ENCODE measurements around the gene KY. TPM values are rescaled to one million over a fixed set of nuclear protein-coding genes. Genes with fewer than 3 reads are reported as not detected.

Gene KY
- total RNA-seq, 2 experiments from 2014 or later: not detected

DNA sequence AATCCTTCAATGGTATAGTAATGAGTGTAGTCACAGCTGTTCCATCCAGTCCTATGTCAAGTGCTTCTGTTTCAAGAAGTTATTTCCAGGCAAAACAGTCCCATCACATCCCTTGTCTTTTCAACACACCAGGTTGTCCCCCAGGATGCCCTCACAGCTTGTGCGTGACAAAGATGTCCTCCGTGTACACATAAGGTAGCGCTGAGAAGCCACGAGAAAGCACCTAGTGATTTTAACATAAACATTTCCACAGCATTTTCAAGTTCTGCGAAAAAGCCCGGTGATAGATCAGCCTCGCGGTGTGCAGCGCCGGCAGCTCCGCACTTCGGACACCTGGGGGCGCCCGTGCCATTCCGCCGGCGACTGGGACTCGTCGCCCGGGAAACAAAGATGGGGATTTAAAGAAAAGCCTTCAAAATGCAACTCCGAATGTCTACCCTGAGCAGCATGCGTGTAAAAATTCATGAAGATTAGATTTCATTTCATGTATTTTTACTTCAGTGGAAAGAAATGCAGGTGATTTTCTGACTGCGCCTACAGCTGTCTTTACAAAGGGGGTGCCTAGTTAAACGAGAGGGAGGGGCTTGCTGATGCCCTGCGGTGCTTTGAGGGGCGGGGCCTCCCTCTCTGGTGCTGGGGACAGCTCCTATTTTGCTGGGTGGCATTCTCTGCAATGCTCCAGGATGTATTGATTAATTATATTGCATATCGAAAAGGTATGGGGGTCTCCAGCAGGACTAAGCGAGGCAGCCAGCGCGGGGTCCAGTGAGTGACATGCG, 49.9 kb downstream of the KY start:
- no peaks in the 10 kb centered on the region for H3K9me2 ChIP-seq (ENCODE audit: insufficient read depth, low read length)
- no peak overlapping the region for H3K4me2 ChIP-seq (ENCODE audit: low read length)
- intact Hi-C loops (cut with micrococcal nuclease; ENCODE audit: unreplicated experiment): loop anchor here (2.0 to 10.0 kb wide), 3 partner anchors 40 to 154 kb away; no protein-coding TSS in a partner anchor
- no peak overlapping the region for H3K27ac ChIP-seq (ENCODE audit: low read depth, low read length, poor library complexity, severe bottlenecking)
- H3K79me2 ChIP-seq (ENCODE audit: insufficient read depth, low read depth, low read length): no peaks in the 10 kb centered on the region
- H3K4me1 ChIP-seq (ENCODE audit: insufficient read depth, low read length, poor library complexity, severe bottlenecking): no peaks in the 10 kb centered on the region
- no TSS peak for BruUV-seq (replicated peaks)
- no peaks in the 10 kb centered on the region for H3K36me3 ChIP-seq (ENCODE audit: insufficient read depth, low read length)
- no peak overlapping the region for H3K4me3 ChIP-seq (ENCODE audit: low read depth, low read length, poor library complexity, severe bottlenecking)
- POLR2A ChIA-PET: interaction anchor here (0.6 kb wide), 2 partner anchors 17 to 678 kb away, joined by 3 read pairs; no protein-coding TSS in a partner anchor
- H4K20me1 ChIP-seq (ENCODE audit: insufficient read depth, low read length): no peaks in the 10 kb centered on the region
- peak; percentile 57 for DNase-seq (ENCODE audit: low spot score)
- TF ChIP-seq, protein P1, sequence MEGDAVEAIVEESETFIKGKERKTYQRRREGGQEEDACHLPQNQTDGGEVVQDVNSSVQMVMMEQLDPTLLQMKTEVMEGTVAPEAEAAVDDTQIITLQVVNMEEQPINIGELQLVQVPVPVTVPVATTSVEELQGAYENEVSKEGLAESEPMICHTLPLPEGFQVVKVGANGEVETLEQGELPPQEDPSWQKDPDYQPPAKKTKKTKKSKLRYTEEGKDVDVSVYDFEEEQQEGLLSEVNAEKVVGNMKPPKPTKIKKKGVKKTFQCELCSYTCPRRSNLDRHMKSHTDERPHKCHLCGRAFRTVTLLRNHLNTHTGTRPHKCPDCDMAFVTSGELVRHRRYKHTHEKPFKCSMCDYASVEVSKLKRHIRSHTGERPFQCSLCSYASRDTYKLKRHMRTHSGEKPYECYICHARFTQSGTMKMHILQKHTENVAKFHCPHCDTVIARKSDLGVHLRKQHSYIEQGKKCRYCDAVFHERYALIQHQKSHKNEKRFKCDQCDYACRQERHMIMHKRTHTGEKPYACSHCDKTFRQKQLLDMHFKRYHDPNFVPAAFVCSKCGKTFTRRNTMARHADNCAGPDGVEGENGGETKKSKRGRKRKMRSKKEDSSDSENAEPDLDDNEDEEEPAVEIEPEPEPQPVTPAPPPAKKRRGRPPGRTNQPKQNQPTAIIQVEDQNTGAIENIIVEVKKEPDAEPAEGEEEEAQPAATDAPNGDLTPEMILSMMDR (conservative IDR thresholded peaks at IDR 0.05; ENCODE audit: low read length): peak; percentile 95
- TF ChIP-seq EZH2phosphoT487 (IDR thresholded peaks at IDR 0.05; ENCODE audit: borderline replicate concordance, low read depth, low read length): no peak
- no peaks in the 10 kb centered on the region for H3K9me3 ChIP-seq (ENCODE audit: low read length)
- peak overlapping the region; percentile 36; the same call in 1 of the 2 replicates for H2AFZ ChIP-seq (ENCODE audit: low read length)
- CTCF ChIA-PET (ENCODE audit: unreplicated experiment): interaction anchor here (0.5 kb wide), 1 partner anchor 220 kb away, joined by 3 read pairs; no protein-coding TSS in a partner anchor

DNA sequence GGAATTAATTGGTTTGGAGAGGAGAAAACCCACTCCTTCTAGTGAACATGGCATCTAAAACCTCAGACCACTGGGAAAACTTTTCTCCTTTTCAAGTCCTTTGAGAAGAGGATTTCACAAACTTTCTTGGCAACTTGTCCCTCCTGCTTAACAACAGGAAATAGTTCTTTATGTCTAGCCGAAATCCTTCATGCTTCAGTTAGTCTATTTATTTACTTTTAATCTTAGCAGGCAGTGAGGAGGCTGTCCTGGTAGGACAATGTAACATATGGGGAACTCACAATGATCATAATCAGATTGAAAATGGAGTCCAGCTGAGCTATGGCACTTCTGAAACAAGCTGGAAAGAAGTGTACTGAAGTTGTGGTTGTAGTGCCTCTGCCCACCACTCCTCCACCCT, 50.6 kb downstream of the KY start:
- no peaks in the 10 kb centered on the region for H4K20me1 ChIP-seq (ENCODE audit: insufficient read depth, low read length)
- no peaks in the 10 kb centered on the region for H3K79me2 ChIP-seq (ENCODE audit: insufficient read depth, low read depth, low read length)
- H3K36me3 ChIP-seq (ENCODE audit: insufficient read depth, low read length): no peaks in the 10 kb centered on the region
- no TSS peak for BruUV-seq (replicated peaks)
- H3K9me3 ChIP-seq (ENCODE audit: low read length): no peaks in the 10 kb centered on the region
- no peak overlapping the region for H2AFZ ChIP-seq (ENCODE audit: low read length)
- H3K4me2 ChIP-seq (ENCODE audit: low read length): no peak overlapping the region
- no peak for DNase-seq (ENCODE audit: low spot score)
- ChIA-PET POLR2A (interaction anchor here (0.6 kb wide), 1 partner anchor 678 kb away, joined by 3 read pairs; no protein-coding TSS in a partner anchor), CTCF (ENCODE audit: unreplicated experiment) (no interaction called here)
- intact Hi-C loops (cut with micrococcal nuclease; ENCODE audit: unreplicated experiment): loop anchor here (2.0 to 10.0 kb wide), 3 partner anchors 41 to 155 kb away; no protein-coding TSS in a partner anchor
- no peaks in the 10 kb centered on the region for H3K4me1 ChIP-seq (ENCODE audit: insufficient read depth, low read length, poor library complexity, severe bottlenecking)
- H3K4me3 ChIP-seq (ENCODE audit: low read depth, low read length, poor library complexity, severe bottlenecking): no peak overlapping the region
- TF ChIP-seq, protein P1 (conservative IDR thresholded peaks at IDR 0.05; ENCODE audit: low read length): no peak
- H3K27ac ChIP-seq (ENCODE audit: low read depth, low read length, poor library complexity, severe bottlenecking): no peak overlapping the region
- no peaks in the 10 kb centered on the region for H3K9me2 ChIP-seq (ENCODE audit: insufficient read depth, low read length)

All from OCI-LY7 (cell line).